Limb (tissue), 2 donors: ENCODE data around the gene VSTM4.

Experiments
- DNase-seq, 2 donors: peaks; one replicate each; pipeline ENCODE4 v3.0.0-alpha.2; 2016; ENCODE audit errors: extremely low spot score in 2 of 2

The VSTM4 gene

DNA sequence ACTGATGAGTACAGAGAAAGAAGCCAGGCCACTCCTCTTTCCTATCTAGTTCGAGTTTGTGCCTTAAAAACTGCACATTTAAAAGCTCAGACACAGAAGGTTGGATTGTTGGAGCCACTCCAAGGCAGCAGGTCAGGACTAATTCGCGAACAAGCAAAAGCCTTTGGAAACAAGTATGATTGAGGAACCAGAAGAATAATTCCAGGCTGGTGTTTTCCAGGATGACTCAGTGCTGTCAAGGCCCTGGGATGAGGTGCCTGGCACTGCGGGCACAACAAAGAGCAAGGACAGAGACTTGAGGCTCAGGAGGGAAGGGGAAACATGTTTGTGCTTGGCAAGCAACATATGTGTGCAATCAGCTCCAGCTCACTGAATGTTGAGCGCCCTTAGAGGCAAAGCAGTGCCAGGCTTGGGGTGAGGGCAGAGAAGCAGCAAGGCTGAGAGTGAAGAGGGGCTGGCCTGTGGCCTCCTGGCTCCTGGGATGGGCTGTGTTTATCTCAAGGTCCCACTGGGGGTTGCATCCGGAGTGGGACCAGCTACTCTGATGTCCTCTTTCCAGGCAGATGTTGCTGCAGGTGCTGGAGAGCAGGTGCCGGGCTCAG, 44.1 kb downstream of the VSTM4 start:
- DNase-seq, result no peak

DNA sequence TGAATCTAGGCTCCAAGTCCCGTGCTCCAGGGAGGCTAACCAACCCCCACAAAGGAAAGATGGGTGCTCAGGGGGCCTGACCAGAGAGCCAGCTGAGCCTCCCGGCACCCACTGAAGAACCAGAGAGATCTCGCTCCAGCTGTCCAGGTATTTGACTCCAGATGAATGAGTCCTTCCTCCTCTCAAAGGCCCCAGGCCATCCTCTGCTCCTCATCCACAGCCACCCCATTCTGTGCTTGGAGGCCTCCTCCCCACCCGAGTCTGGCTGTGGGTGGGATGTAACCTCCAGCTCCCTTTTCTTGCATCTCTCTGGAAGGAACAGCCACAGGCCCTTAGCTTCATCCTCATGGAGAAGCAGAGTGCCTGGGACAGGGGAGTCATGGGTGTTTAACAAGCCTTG, 44.6 kb downstream of the VSTM4 start:
- DNase-seq, result no peak

DNA sequence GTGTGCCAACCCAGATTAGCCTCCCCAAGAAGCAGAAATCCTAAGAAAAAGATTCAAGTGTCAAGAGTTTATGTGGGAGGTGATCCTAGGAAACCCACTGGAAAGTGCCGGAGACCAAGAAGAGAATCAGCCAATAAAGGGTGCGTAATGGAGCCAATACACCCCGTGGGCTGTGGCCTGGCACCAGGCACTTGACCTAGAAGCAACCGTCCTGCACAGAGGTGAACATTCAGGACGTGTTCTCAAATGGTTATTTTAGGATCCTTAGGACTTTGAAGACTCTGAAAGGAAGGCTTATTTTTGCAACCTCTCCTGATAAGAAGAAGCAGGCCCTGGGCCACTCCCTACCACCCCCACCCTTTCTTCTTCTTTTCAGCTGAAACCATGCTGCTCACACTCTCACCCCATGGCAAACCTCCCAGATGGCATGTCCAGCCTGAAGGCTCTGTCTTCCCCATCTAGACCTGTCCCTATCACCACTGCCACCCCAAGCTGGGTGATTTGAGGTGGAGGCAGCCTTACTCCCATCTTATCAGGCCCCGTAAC, 46.6 kb downstream of the VSTM4 start:
- DNase-seq, result no peak

DNA sequence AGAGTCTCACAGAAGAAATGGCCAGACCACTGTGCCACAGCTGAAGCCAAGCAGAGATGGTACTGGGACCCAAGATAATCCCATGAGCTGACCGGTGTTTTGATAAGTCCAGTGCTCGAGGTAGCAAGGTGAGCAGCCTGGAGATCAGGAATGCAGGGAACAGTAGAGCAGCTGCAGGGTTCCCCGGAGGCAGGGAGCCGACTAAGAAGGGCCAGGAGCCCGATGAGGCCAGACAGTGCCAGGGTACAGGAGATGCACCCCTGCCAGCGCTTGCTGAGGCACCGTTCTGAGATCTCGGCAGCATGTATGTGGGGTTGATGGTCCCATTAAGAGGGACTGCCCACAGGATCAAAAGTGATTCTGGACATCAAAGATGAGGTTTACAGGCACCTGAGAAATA, 47.1 kb downstream of the VSTM4 start:
- DNase-seq, result no peak

DNA sequence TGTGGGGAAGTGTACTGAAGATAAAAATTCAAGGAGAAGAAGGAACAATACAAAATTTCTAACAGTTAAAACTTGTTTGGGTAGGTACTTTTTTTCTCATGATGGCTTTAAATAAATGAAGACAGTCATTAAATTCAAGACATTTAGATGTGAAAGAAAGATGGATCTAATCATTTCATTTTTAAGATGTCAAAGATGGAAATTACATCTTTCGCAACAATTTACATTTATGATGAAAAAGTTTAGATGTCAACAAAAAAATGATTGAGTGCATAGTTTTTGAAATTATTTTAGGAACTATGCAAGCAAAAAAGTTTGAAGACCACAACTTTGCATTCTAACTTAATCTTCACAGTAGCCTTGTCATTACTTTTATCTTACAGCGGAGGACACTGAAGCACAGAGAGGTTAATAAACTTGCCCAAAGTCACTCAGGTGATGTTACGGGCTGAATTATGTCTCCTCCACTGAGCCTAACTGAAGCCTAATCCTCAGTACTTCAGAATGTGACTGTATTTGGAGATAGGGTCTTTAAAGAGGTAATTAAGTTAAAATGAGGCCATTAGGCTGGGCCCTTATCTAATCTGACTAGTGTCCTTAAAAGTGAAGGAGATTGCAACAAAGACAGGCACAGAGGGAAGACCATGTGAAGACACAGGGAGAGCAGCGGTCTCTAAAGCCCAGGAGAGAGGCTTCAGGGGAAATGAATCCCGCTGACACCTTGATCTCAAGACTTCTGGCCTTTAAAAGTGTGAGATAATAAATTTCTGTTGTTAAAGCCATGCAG, 48.2 kb downstream of the VSTM4 start:
- DNase-seq, result no peak

DNA sequence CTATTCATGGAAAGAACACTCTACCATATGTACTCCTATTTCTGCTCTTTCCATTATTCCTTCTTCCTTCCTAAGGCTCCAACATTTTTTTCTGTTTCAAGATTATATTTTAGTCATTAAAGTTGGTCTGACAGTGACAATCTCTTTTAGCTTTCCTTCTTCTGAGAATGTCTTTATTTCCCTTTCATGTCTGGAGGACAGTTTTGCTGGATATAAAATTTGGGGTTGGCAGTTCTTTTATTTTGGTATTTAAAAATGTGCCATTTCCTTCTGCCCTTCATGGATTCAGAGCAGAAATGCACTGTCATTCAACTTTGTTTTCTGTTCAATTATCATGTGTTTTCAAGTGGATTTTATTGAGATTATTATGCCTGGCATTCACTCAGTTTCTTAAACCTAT, 53.1 kb downstream of the VSTM4 start:
- DNase-seq, result no peak

DNA sequence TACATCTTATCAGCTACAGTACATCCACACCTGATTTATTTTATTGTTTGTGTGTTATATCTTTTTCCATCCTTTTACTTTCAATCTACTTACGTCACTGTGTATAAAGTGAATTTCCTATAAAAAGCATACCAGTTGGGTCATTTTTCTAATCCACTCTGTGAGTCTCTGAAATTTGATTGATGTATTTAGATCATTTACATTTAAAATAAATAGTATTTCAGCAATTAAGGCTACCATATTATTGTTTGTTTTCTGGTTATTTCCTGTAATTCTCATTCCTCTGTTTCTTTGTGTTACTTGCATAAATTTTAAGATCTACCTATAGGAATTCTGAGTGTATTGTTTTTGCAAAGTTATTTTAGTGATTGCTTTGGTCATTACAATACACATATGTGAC, 53.7 kb downstream of the VSTM4 start:
- no peak for DNase-seq

DNA sequence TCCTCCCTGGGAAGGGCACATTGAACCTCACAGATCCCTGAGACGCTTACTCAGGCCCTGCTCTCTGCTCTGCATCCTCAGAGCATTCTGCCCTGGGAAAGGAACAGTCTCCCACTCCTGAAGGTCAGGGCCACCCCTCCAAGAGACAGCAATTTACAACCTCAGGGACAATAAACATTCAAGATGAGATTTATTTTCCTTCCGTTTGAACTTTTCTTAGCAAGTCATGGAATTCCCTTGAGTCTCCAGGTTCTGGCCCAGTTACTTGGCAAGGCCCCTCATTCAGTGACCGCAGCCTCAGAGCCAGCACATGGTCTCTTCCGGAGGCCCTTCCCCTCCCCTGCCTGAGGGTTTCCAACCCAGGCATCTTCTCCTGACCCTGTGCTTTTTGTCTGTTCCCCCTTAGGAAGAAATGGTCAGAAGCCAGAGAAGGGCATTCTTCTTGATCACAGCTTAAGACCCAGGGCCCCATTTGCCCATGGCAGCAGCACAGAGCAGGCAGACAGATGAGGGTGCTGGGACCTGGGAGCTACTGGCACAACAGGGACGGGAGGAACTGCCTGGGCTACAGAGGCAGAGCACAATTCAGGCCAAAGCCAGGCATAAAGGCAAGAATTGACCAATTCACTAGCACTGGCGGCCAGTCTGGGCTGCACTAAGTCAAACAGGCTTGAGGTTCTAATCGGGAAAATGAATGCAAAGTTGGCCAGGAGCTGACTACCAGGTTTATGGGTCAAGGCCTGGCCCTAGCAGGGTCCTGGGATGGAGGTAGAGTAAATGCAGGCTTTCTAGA, 56.7 kb downstream of the VSTM4 start:
- DNase-seq, result no peak

DNA sequence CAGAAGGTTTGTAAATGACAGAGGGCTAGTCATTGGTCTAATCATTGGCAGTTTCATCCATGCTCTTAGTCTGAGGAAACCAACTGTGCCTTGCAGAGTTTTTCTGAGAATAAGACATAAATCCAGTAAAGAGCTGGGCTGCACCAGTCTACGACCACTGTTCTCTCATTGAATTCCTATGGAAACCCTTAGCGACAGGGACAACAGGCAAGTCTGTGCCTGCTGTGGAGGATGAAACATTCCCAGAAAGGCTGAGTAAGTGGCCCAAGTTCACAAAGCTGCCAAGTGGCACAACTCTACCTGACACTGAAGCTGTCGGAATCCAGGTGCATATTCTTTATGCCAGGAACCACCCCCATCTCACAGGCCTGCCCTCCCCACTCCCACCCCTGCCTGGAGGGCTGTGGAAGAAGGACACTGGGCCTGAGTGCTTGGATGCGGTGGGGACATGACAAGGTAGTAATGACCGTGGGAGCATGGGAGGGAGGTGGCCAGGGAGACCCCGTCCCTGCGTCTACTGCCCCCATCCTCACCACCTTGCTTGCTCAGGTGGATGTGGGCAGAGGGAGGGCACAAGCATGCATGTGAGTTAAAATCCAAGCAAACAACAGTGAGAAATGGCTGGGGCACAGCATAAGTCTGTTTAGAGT, 58.0 kb downstream of the VSTM4 start:
- no peak for DNase-seq

DNA sequence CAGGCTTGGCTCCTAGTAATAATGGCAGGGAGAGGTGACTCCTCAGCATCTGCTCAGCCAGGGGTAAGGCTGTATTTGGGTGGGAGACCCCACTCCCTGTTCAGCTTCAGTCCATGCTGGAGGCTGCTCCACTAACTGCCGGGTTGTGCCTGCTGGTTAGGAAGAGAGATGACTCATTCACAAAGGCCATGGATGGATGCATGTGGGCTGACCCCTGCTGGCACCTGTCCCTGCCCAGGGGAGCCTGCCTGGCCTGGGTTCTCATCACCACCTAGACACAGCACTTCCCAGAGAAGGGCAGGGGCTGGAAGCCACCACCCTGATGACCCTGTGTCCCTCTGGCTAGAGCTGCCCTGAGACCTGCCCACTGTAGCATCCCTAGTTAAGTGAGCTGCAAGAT, 59.0 kb downstream of the VSTM4 start:
- no peak for DNase-seq

DNA sequence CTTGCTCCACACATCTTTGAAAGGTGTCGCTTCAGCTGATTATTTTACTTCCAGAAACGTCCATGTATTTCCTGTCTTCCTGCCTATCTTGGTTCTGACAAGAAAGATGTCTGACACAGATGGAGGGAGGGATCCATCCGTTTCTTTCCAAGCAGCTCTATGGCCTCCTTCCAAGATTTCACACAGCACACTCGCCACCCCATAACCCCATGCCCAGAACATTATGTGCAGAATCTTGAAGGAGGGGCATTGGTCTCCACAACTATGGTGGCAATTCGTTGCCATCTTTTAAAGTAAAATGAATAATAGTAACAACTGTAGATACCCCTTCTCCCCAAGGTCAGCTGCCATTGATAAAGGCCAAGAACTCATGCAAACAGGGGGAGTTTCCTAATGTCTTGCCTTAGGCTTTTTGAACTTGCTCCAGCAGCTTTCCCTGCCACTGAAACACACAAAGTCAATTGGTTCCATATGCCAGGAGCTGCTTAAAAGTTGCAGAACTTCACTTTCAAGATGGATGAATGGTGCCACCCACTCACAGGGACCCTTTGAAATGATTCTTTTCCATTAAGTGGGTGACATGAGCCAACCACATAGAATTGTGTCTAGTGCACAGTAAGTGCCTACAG, 60.0 kb downstream of the VSTM4 start:
- DNase-seq, result no peak

DNA sequence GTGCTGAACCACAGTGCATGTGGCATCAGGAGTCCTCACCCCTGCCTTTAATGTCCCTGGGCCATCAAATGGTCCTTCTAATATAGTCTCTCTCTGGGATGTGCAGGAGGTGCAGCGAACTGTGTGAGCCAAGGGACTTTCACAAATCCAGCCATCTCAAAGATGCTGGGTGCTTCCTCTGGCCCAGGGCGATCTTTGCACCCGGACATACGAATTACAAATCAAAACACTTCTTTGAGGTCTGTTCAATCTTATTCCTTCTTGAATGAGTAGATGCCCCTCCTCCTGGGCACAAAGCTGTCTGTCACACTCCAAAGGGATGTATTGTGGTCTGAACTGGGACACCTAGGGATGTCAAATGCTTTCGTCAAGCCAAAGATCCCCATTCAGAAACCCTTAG, 60.6 kb downstream of the VSTM4 start:
- no peak for DNase-seq

DNA sequence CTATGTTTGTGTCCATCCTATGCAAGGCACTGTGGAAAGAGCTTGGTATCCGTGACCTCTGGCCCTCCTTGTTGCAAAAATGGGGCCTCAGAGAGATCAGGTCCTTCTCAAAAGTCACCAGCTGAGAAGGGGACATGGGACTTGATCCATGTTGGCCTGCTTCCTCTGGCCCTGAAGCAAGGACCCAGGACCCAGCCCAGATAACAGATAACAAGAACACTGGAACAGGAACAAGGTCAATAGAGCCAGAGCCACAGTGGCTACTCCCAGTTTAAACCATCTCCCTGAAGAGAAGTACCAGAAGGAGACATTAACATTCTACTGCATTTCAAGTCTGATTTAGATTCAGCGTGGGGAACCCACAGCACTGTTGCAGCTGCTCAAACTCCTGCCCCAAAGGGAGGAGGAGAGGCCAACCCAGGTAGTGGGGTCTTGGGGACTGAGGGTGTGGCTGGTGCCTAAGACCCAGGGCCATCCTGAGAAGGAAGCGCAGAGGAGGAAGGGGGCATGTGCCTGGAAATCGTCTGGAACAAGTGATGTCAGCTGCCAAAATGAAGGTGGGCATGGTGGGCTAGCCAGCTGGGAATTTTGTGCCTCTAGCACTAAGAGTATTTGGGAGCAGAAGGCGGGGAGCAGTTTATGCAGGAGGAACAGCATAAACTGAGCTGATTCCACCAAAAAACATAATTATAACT, 61.2 kb downstream of the VSTM4 start:
- DNase-seq, result no peak

DNA sequence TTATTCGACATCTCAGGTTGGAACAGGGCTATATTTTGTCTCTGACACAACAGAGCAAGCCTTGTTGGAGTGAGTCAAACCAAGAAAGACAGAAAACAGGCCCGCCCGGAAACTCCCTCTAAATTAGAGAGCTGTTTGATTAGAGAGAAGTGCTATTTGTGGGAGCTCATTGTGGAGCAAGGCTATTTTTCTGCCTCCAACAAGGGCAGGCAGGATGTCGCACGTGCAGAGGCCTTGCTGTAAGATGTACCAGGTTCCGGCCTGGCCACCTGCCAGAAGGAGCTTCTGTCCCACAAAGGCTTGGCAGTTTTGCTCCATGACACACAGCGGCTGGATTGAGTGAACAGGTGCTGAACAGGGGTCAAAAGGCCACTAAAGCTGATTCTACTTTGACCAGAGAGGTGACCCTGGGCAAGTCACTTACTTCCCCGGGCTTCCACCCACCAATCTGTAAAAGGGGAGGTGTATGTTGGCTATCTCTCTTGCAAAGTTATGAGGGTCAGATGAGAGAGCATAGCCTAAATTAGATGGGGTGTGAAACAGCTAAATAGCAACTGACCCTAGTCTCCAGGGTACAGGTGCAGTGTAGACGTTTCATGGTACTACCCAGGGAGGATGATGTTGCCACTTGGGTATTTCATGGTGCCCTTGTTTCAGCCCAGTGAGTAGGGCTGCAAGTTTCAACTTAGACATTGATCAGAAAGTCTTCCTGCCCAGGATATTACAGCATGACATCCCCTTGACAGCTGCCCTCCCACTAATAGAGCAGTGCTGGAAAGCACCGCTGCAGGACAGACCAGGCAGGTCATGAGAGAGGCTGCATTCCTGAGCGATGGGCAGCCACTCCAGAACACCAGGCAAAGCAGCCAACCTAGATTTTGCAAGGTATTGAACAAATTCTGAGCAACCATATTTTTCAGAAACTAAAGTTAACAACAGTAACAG, 62.0 kb downstream of the VSTM4 start:
- DNase-seq, result peak in 1 of 2 donors; percentile 4

DNA sequence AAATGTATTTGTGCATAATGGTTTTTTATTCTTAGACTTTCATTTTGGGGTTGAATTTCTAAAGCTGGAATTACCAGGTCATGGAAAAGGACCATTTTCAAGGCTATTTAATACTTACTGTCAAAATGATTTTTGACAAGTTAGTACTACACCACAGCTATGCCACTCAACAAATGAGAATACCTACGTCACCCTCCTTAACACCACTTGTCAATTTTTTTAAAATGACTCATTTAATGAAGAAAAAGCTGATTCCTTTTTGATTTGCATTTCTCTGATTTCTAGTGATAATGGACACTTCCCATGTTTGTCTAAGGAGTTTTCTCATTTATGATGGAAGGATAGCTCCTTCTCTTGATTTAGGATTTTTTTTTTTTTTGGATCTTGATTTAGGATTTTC, 63.3 kb downstream of the VSTM4 start:
- DNase-seq, result no peak

DNA sequence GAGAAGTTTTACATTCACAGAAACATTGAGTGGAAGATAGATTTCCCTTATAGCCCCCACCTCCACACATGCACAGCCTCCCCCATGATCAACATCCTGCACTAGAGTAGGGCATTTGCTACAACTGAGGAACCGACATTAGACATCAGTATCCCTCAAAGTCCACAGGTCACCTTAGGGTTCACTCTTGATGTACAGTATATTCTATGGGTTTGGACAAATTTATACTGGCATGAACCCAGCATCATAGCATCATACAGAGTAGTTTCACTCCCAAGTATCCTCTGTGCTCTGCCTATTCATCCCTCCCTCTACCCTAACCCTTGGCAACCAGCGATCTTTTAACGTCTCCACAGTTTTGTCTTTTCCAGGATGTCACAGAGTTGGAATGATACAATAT, 64.4 kb downstream of the VSTM4 start:
- no peak for DNase-seq

DNA sequence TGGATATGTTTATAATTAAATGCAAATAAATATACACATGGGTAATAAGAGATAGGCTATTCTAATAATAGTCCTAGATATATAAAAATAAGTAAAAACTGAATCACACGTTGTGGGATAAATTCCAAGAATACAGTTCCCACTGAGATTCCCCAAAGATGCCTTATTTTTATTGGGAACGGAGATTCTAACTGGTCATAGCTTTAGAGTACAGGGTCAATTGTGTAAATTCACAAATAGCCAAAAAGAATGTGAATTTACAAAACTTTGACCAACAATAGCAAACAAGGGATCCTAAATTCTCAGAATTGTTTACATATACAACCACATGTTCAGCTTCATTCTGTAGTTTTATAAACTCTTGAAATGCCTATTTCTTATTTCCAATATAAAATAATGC, 65.0 kb downstream of the VSTM4 start:
- no peak for DNase-seq

DNA sequence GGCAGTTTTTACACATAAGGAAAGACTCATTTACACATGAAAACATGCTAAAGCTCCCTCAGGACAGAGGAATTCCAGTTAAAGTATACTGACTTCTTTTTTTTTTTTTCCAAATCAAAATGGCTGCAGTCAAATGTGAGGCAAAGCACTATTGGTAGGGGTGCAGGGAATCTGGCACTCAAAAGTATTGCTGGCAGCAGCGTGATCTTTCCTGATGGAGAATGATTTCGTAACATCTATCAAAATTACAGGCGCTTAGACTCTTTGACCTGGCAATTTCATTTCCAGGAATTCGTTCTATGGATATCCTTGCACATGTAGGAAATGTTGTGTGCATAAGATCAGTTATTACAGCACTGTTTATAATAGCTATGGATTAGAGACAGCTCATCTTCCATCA, 65.7 kb downstream of the VSTM4 start:
- DNase-seq, result peak in 1 of 2 donors; percentile 19

DNA sequence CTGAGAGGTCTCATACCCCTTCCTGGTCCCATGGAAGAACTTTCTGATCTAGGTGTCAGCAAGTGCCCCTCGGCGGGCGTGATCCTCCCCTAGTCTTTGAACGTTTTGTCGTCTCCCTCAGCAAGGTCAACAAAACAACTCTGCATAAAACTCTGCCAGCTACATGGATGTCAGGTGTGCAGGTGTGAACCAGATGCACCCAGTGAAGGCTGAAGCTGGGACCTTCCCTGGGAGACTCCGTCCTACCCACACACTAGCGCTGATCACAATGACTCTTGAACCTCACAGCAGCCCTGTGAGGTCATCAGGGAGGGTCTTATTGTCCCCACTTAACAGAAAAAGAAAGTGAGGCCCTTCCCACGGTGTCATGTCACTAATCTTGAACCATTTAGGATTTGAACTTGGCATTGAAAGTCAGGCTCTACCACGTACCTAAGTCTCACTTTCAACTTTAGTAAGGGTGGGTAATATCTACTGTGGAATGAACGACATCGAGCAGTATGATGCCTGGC, 68.1 kb downstream of the VSTM4 start:
- DNase-seq, result no peak
